GM18499 (cell line): ENCODE data around the gene GMPR2.

Experiments used
- ATAC-seq: cut with Tn5 transposase; IDR thresholded peaks from one replicate; pipeline ENCODE4 v1.9.1; 2021; ENCODE audit warnings: moderate number of reproducible peaks; ENCODE audit not compliant: insufficient read depth, unreplicated experiment

The GMPR2 gene

DNA sequence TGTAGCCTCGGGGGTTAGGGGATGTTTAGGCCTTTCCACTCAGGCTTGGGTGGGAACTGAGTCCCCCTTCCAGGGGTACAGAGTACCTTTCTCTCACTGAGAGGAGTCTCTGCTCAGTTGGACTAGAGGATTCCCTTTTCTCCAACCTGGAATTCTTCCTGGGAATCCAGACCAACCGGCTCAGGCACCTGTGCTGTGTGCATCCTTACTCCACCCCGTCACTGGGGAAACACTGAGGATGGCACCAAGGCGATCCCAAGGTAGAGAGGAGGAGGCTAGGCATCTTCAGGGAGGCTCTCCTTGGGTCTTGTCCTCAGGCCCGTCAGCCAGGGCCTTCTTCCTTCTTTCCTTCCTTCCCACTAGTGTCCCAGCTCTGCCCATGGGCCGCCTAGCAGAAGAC is 31.1 kb downstream of the GMPR2 start:
- no peak for ATAC-seq

DNA sequence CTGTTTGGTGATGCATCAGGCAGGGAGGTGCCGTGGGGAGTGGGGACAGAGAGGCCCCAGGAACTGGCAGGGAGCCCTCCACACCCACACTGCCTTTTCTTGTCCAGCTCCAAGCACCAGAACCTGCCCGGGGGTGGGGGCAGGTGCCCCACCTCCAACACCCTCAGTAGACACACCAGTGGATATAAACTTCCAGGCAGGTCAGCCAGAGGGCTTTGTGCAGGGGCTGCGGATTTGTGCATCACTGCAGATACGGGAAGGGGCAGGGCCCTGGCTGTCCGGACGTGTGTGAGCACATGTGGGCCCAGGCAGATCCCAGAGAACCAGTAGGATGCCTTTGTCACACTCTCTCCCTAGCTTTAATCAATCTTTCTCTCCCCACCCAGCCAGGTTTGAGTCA is 31.6 kb downstream of the GMPR2 start:
- ATAC-seq, result no peak

DNA sequence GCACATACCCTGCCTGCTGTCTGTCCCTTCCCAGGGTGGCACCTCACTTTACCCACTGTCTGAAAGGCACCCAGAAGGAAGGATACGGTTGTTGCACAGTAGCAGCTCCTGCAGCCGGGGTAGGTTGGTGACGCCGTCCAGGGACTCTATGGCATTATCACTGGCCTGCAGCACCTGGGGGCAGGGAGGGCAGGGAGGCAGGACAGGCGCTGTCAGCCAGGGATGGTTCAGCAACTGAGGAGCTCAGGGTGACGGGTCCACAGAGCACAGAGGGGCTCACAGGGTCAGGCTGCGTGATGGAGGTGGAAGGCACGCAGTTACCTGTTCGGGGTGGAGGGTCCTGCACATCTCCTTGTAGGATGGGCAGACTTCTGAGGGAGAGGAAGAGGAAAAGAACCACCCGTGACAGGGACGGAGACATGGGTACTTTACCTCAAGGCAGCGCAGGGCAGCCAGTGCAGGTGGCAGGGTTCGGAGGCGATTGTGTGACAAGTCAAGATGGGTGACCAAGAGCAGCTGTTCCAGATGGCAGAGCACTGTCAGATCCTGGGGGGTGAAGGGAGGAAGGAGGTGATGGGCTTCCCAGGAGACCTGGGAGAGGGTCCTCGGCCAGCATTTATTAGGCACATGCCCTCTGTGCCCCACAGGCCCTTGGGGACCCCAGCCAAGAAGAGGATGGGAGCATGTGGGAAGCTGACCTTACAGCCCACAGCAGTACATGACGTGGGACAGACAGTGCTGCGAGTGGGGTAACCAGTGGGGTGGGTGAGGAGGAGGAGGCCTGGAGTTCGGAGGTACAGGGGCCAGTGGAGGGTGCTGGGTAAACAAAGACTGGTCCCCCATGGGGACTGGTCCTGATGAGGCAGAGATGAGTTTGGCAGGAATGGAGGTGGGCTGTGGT is 33.9 kb downstream of the GMPR2 start:
- ATAC-seq, result no peak

DNA sequence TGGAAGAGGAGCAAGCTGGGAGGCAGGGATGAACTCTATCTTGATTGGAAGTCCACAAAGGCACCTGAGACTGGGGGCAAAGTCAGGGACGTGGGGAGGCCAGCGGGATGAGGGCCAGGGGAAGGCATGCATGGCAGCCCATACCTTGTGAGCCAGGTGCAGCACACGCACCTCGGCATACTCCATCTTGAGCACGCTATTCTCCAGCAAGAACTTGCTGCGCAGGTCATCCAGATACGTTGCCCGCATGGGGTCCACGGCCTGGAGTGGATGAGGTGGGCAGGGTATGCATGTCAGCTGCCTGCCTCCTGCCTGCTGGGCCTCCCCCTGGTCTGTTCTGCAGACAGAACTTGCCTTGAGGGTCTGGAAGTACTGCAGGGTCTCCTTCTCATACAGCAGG is 34.8 kb downstream of the GMPR2 start:
- ATAC-seq, result no peak

DNA sequence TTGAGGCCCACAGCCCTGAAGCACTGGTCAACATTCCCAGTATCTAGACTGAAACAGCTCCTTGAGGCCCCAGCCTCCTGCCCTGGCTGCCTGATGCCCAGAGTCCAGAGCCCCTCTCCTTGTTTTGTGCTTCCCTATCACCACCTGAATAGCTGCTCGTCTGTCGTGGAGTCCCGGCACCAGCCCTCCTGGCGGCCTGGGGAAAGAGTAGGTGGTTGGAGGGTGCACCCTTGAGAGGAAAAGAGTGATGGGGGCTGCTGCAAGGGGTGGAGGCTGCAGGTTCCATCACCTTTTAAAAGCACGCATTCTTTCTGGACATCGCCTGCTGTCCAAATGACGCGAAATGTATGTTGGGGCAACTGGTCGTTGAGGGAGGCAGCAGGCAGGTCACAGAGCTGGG is 35.5 kb downstream of the GMPR2 start:
- ATAC-seq, result no peak

DNA sequence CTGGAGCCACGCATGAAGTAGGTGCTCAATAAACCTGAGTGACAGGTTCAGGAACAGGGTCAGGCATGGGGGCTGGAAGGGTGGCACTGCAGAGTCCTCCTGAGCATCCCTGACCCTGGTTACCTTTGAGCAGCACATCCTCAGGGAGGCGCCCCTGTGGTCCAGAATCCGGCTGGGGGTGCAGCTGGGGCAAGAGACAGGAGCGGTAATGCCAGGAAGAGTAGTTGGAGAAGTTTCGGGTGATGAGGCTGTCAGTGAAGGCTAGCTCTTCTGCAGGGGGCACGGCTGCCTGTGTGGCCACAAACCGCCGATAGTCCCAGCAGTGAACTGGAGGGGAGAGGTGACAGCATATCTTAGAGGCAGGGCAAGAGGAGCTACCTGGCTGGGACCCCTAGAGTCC is 36.6 kb downstream of the GMPR2 start:
- ATAC-seq, result no peak

DNA sequence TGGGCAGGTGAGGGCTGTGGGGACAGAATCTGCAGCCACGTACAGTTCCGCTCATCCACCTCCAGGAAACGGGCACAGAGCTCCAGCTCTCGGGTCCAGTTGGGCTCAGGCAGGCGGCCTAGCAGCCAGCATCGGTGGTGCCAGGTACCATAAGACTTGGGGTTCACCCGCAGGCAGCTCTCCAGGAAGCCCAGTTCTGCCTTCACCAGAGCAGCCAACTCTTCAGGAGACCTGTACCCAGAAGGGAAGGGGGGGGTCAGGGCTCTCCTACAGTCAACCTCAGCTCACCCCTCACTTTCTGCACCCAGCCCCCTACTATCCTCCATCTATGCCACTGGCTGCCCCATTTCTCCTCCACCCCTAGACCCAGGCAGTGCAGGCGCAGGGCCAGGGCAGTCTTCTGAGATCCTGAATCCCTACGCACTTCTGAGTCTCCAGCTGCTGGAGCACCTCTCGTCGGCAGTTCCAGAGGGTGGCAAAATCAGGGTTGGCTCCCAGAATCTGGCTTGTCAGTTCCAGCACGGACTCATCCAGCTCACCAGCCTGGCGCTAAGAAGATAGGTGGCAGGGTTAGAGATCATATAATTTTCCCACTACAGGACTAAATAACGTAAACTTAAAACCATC is 37.3 kb downstream of the GMPR2 start:
- ATAC-seq, result no peak

DNA sequence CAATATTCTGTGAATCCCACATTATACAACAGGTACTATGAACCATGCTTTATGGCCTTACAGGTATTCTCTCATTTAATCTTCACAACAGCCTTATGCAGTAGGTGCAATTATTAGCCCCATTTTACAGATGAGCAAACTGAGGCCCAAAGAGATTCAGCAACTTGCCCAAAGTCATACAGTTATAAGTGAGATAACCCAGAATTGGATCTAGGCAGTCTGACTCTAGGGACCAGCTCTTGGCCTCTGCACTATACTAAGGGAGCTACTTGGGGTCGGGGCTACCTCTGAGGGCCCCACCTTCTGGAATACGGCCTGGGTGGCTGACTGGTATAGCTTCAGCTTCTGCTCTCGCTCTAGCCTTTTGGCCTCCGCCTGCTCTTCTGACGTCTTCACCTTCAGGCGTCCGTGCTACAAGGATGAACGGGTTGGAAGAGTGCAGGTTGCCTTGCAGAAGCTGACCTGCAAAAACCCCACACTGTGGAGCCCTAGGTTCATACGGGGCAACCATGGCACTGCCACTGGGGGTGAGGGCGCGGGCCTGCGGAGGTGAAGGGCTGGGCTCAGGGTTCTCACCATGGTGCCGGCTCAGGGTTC is 37.9 kb downstream of the GMPR2 start:
- no peak for ATAC-seq

DNA sequence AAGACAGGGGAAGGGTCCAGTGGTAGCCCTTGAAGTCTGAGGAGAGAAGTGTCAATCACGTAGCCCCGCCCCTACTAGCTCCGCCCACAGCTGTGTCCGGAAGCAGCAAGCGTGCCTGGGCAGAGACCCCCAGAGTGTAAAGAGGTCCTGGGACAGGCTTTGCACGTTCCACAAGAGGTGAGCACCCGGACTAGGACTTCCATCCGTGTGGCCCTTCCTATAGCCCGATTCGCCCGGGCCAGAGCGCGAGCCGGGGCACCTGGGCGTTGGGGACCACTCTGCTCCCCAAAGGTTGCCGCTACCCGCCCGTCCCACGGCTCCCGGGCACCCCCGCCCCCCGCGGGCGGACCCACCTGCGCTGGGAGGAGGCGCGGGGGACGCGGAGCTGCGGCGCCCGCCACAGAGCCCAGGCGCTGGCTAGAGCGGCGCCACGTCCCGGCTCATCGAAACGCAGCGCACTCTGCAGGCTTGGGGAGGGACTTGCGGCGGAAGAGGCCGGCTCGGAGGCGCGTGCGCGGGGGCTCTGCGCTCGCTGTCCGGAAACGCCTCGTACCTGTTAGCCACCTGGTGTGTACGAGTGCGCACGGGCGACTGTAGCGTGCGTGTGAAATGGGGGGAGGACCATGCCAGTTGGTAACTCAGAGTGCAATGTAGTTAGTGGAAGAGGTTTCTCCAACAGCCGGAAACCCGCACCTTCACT is 38.6 kb downstream of the GMPR2 start, which contains the start of gene RABGGTA:
Gene RABGGTA, minus strand, starts transcription at position 464 of the 700 bp plus-strand sequence. CDS start 482 bp downstream, outside the sequence.
- peak; percentile 47 for ATAC-seq

DNA sequence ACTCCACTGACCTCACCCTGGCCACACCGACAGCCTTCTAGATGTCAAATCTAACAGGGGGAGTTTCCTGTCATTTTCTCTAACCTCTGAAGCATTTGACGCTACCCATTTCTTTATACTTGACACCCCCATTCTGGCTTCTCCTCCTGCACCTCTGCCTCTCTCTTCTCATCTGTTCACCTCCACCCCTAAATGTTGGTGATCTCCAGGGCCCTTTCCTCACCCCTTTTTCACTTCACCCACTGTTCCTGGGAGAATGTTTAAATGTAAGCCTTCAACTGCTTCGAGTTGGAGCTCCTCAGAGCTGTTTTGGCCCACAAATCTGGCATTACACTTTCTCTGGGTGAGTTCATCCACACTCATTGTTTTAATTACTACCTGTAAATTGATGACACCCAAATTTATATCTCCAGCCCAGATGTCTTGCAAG is 39.1 kb downstream of the GMPR2 start:
- ATAC-seq, result no peak

DNA sequence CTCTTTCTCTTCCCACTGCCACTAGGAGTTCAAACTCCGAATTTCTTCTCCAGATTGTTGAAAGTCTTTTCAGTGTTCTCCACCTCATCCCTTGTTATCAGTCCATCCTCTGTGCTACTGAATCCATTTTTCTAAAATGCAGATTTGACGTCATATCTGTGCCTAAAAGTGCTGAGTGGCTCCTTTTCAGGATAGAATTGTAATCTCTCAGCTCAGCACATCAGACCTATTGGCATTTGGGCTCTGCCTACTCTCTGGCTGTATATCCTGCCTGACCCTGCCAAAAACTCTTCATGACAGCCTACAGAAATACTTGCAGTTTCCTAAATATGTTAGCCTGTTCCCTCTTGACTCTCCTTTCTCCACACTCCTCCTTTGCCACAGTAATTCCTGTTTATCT is 39.7 kb downstream of the GMPR2 start:
- ATAC-seq, result no peak

DNA sequence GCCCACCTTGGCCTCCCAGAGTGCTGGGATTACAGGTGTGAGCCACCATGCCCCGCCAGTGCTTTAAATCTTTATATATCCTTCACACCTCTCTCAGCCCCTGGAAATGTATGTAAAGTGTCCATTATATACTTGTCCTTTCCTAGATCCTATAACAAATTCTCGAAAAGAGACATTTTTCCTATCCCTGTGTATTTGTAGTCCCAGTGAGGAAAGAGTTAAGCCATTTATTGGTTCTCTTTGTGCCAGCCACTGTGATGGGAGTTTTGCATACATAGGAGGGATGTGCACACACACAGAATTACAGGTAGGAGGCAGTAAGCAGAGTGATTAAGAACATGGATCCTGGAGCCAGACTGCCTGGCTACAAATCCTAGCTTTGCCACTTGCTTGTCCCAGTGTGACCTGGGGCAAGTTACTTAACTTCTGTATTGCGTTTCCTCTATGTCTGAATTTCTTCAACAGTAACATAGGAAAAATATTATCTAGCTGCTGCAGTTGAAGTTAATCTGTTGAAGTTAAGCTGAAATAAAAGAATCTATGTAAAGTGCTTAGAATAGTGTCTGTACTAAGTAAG is 40.8 kb downstream of the GMPR2 start:
- no peak for ATAC-seq

DNA sequence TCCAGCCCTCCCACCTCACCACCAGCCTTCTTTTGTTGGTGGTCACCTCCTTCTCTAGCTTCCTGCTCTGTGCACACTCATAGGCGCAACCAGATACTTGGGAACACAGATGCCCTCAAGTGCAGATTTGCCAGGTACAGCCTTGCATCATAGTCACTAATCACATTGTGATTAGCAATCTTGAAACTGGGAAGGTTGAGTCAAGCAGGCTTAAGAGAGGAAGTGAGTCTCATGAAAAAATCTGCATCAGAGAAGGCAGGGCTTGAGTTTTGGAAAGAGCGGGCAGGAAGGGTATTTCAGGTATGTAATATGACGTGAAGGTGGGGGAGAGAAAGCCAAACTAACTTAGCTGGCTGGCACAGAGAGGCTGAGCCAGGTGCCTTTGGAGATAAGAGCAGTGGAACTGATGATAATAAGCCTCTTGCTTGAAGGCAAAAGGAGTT is 41.4 kb downstream of the GMPR2 start:
- ATAC-seq, result peak; percentile 53

DNA sequence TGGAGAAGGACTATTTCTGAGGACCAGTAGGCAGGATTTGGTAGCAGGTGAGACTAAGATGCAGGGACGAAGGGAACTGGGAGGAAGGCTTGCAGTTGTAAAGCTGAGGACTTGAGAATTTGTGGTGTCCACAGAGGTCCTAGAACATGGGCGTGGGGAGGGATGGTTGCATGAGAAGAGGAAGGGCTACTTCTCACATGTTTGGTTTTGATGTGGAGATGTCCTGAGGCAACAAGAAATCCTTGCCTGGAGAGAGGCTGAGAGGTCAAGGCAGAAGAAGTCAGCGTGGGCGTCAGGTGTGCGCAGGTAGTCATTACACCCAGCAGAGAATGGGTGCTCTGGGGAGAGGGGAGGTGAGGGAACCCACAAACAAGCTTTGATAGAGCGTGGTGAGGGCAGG is 44.3 kb downstream of the GMPR2 start:
- ATAC-seq, result no peak

DNA sequence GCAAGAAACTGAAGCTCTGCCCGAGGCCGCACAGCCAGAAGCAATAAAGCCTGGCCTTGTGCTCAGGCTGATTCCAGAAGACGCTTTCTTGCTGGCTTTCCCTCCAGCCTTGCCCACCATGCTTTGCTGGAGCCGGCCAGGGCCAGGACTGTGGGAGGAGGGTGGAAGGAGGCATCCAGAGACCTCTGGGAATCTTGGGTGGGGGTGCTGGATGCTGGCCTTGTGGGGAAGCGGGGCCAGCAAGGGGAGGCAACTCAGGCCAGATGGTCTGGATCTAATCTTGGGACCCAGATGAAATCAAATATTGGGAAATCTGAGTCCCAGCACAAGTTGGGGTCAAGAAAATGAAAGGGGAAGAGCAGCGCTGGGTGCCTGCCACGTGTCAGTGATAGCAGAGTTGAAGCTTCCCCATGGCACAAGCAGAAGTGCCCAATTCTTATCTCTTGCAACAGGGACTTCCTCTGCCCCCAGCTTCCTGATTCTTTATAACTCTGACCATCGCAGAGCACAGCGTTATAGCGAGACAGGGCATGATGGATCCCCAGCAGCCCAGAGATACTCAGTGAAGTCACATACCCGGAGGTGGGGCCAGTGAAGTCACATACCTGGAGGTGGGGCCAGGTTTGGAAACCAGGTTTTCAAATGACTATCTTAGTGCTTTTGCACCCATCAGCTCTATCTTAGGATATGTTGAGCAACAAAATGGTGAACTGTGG is 45.0 kb downstream of the GMPR2 start:
- no peak for ATAC-seq

DNA sequence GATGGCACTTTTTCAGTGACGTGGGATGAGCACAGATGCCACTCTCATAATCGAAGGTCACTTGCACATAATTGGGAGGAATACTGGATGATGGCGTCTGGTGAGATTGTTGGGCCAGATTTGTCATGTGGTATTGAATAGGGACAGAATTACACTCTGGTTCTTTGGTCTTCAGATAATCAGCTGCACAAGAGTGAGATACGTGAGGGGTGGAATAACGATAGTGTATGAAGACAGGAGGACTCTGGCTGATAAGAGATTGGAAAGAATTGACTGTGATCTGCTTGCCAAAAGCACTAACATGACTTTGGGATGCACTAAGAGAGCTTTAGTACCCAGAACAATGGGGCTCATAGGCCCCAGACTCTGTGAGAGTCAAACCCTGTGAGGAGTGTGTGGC is 45.7 kb downstream of the GMPR2 start:
- no peak for ATAC-seq

DNA sequence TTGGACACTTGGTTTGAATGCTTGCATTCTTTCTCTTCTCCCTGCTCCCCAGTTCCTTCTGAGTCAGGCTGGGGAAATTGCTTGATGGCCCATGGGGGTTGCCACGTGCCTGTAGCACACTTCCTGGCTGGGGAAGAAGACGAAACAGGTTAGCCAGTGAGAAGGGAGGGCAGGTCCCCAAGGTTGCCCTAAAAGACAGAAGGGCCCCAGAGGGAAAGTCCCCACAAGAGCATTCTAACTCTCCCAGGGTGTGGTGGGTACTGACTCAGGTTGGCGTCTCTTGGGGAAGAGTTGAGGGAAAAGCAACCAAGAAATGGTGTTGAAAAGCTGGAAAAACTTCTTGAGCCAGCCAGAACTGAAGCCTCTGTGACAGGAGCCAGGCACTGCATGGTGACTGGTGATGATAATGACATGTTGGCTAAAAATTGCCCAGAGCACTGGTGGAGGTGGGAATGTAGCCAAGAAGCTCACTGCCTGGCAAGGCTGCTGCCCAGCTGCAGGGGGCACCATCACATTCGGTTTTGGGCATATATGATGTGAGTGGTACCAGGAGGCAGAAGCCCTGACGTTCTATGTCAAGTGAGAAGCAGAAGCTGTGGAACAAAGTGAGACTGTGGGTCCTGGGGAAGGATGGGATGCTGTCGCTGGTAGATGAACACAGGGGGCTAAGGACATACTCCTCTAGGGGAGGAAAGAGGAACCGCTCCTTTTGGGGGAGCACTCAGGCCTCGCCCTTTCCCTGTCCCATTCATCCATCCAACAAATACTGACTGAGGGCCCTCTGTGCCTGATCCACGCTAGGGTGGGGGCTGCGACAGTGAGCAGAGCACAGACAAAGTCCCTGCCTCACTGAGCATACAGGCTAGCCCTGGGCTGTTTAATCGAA is 46.8 kb downstream of the GMPR2 start:
- no peak for ATAC-seq

DNA sequence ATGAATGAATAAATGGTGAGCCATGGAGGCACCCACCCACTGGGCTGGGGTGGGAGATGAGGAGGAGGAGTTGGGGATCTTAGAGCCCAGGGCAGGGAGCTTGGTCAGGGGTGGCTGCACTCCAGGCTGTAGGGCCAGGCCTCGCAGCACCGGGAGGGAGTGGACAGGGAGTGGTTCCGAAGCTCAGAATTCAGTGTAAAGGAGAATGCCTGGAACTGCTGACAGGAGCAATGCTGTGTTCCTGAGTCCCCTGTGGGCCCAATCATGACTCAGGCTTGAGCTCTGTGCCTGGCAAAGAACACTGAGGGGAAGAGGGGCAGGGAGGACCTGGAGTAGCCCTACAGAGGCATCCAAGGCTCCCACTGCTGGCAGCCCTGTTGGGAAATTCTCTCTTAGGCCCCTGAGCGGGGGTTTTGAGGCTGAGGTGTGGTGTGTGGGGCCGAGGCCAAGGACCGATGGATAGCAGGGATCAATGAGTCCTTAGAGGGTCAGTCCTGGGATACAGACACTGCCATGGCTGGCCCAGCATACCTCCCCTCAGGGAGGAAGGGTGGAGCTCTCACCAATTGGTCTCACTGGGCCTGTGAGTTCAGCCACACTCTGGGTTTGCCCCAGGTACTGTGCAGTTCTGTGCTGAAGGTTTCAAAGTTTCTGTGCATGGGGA is 48.2 kb downstream of the GMPR2 start:
- no peak for ATAC-seq
